Epithelial cell of esophagus (primary cell): ENCODE data around the gene RASSF10.

Experiments used
- DNase-seq: peaks from one replicate; pipeline ENCODE4 v3.0.0; 2010; ENCODE audit warnings: low read depth
- H3K4me3 ChIP-seq: 2 replicates; pipeline ENCODE4 v1.5.1; 2011; ENCODE audit warnings: mild to moderate bottlenecking, low read length, control low read depth
- TF ChIP-seq, protein P1 (sequence below): IDR thresholded peaks from 2 replicates; pipeline ENCODE4 v1.5.1; 2011; ENCODE audit warnings: low read depth, mild to moderate bottlenecking, low read length, control low read depth, inconsistent platforms; ENCODE audit not compliant: insufficient read depth; ENCODE audit errors: missing control alignments

RASSF10 gene

DNA sequence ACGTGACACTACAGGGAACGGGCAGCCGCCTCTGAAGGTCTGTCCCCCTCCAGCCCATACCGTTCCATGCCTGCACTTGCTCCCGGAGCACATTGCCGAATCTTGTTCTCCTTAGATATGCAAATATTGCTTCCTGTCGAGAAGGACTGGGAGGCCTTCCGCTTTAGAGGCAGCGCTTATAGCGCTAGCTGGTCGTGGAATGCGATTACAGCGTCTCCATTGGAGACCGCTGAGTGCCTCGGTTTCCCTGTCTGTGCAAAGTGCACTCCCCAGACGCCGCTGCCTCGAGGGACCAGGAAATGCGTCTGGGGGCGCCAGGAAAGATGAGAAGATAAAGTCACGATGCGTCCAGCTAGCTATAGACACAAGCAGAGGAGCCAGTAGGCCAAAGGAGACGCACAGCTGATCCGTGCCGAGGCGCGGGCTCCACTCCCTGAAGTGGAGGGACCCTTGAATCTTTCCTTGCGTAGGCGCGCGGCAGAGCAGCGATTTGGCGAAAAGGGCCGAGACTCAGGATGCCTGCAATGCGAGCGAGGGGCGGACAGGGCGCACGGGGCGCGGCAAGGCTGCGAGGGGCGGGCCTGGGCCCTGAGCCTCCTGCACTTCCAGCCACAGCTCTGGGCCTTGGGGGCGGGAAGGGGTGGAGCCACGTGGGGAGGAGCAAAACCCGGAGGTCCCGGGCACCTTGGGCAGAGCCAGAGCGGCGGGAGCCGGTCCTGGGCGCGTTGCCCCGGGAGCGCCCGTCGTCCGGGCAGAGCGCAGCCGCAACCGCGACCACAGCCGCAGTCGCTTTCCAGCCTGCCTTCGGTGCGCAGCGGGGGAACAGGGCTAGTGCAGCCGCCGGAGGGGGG is at the start of gene RASSF10:
RASSF10 (plus strand) TSS at position 692 of the 851 bp plus-strand sequence. CDS start 261 bp downstream, outside the sequence.
- TF ChIP-seq, protein P1, sequence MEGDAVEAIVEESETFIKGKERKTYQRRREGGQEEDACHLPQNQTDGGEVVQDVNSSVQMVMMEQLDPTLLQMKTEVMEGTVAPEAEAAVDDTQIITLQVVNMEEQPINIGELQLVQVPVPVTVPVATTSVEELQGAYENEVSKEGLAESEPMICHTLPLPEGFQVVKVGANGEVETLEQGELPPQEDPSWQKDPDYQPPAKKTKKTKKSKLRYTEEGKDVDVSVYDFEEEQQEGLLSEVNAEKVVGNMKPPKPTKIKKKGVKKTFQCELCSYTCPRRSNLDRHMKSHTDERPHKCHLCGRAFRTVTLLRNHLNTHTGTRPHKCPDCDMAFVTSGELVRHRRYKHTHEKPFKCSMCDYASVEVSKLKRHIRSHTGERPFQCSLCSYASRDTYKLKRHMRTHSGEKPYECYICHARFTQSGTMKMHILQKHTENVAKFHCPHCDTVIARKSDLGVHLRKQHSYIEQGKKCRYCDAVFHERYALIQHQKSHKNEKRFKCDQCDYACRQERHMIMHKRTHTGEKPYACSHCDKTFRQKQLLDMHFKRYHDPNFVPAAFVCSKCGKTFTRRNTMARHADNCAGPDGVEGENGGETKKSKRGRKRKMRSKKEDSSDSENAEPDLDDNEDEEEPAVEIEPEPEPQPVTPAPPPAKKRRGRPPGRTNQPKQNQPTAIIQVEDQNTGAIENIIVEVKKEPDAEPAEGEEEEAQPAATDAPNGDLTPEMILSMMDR = no peak
- DNase-seq = peak; percentile 91
- peak within 1 kb of the TSS; percentile 62 for H3K4me3 ChIP-seq

DNA sequence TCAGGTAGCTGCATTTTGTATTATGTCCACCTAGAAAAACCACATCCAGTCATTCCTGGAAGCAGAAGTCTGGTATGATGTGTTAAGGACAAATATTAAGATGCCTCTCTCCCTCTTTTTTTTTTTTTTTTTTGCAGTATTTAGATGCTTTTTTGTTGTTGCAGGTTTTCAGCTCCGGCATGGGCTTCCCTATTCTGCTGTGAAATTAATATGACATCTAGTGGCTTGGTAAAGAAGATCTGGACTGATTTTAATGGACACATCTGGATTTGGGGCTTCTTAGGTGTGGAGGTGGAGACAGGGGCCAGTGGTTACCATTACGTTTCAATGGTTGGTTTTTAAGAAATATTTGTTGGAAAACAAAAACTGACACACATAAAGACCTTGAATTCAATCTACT is 47.5 kb upstream of the RASSF10 start:
- no peak overlapping the region for H3K4me3 ChIP-seq
- TF ChIP-seq, protein P1 = no peak
- no peak for DNase-seq

DNA sequence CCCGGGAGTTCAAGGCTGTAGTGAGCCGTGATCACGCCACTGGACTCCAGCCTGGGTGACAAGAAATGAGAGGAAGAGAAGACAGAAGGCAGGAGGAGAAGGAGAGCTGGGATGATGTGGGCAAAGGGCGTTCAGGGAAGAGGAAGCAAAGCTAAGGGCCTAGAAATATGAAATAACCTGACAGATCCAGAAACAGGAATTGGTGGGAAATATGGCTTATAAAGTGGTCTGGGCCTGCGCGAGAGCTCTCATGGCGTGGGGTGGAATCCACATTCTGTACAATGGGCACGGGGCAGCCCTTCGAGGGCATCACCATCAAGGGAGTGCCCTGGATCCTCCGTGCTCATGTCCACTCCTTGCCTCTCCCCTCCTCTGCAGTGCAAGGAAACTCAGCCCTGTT is 46.8 kb upstream of the RASSF10 start:
- TF ChIP-seq, protein P1 = no peak
- DNase-seq = no peak
- no peak overlapping the region for H3K4me3 ChIP-seq

DNA sequence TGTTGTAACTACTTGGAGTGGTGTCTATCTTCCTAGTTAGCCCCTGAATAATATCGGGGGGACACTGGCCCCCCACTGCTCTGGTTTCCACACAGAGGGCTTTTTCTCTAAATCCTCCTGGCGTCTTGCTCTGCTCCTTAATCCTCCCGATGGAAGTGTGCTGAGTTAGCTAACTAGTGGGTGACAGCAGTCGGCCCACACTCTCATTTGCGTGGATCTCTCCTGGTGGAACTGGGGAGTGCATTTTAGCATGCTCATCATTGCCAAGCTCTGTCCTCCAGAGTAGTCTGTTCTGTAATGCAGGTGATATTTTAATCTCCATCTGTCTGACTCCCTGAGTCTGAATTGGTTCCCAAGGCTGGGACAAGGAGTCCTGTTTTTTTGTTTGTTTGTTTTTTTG is 46.1 kb upstream of the RASSF10 start:
- TF ChIP-seq, protein P1 = no peak
- DNase-seq = no peak
- H3K4me3 ChIP-seq = no peak overlapping the region

DNA sequence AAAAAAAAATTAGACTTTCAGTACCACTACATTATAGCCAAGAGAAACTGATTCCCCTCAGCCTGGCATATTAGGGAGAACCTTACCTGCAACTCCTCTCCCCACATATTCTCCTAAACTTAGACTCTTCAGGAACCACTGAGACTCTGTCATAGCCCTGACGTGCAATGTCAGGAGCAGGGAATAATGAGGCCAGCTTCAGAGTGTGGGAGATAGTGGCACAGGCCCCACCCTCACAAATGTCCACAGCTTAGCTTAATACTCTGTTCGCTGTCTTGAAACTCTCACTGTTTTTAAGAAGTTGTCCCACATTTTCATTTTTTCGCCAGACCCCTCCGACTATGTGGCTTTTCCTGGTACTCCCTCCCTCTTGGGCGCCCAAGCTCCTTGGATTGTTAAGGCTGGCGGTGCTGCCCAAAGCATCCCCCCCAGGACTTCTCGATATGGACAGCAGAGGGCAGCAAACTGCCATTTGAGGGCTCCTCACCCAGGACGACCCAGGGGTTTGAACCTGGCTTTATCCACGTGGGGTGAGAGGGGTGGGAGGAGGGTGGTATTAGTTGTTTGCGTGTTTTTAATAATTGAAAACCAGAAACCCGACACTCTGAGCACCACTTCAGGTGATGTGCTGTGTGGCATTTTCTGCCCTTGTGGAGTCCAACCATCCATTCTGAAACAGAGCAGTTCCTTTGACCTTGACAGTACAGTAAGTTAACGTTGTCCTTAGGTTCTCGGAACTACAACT is 45.2 kb upstream of the RASSF10 start:
- TF ChIP-seq, protein P1 = peak; percentile 88
- peak; percentile 65 for DNase-seq

DNA sequence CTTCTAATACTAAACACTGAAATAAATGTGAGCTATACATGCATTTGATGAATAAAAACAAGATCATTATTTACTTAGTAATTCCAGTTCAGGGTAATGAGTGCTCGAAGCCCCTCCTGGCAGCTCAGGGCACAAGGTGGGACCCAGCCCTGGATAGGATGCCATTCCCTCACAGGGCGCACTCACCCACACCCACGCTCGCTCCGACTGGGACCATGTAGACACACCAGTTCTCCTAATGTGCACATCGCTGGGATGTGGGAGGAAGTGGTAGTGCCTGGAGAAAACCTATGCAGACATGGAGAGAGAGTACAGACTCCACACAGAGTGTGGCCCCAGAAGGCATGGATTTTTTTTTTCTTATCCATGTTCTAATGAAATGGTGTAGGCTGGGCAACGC is 44.5 kb upstream of the RASSF10 start:
- no peak overlapping the region for H3K4me3 ChIP-seq
- TF ChIP-seq, protein P1 = no peak

More for the DNA sequence above, 45.2 kb upstream of the RASSF10 start:
- no peak overlapping the region for H3K4me3 ChIP-seq

More for the DNA sequence above, 44.5 kb upstream of the RASSF10 start:
- no peak for DNase-seq
